CD4-positive, alpha-beta T cell (primary cell): ENCODE data around the gene DIP2C. TPM values are rescaled to one million over a fixed set of nuclear protein-coding genes. Genes with fewer than 3 reads are reported as not detected.
"Not testable (repeated sequence)": the region's sequence is repeated elsewhere in the genome, so short reads cannot be mapped to it uniquely, and the experiment has no call there.

Experiments used
- ATAC-seq: fragments of 200-7000 bp; cut with Tn5 transposase; one replicate; pipeline ENCODE4 v1.10.0; 2022; ENCODE audit warnings: mild to moderate bottlenecking; ENCODE audit not compliant: poor library complexity
- CTCF ChIA-PET: fragments of 350-600 bp; sonication (Branson Sonifier 250); formaldehyde crosslinking; loops from one replicate; lab custom pipeline; 2021; ENCODE audit warnings: antibody characterized with exemption, inconsistent platforms; lab: Charles Lee
- POLR2A ChIA-PET: fragments of 350-600 bp; sonication (Branson Sonifier 250); formaldehyde crosslinking; loops from one replicate; lab custom pipeline; 2021; ENCODE audit warnings: antibody characterized with exemption, inconsistent platforms; lab: Charles Lee
- DNase-seq, 14 experiments: peaks; one replicate each; pipeline ENCODE4 v3.0.0-alpha.2; 2013 to 2020; ENCODE audit warnings: mixed read lengths in 2 of 14
- H3K27ac ChIP-seq, 2 donors: one replicate each; pipeline versions ENCODE4 v1.5.1 to v1.7.0; 2013; ENCODE audit warnings: low read length in 2 of 2, low read depth in 1 of 2, mild to moderate bottlenecking in 1 of 2
- H3K27me3 ChIP-seq, 2 experiments: 1 replicate in 1 of 2; 2 replicates in 1 of 2; pipeline versions ENCODE4 v1.6.1 to v1.7.0; 2013; ENCODE audit warnings: low read length in 2 of 2, control low read depth in 1 of 2, mild to moderate bottlenecking in 1 of 2, moderate library complexity in 1 of 2; ENCODE audit not compliant: insufficient read depth in 2 of 2, control insufficient read depth in 1 of 2
- H3K36me3 ChIP-seq: one replicate; pipeline ENCODE4 v1.6.1; 2013; ENCODE audit warnings: low read length, control low read depth; ENCODE audit not compliant: insufficient read depth
- H3K4me1 ChIP-seq: one replicate; pipeline ENCODE4 v1.6.1; 2013; ENCODE audit warnings: low read length, control low read depth; ENCODE audit not compliant: insufficient read depth
- H3K4me3 ChIP-seq: one replicate; pipeline ENCODE4 v1.5.1; 2013; ENCODE audit warnings: mild to moderate bottlenecking, low read length, moderate library complexity
- H3K9me3 ChIP-seq, 2 experiments: 1 replicate in 1 of 2; 2 replicates in 1 of 2; pipeline versions ENCODE4 v1.6.1 to v1.7.0; 2013; ENCODE audit warnings: low read length in 2 of 2, mild to moderate bottlenecking in 2 of 2, control low read depth in 1 of 2, moderate library complexity in 1 of 2; ENCODE audit not compliant: control insufficient read depth in 1 of 2, insufficient read depth in 1 of 2
- H3K27ac Mint-ChIP-seq: one replicate; pipeline ENCODE4 v1.8.0; 2020; ENCODE audit warnings: mixed read lengths
- H3K27me3 Mint-ChIP-seq: one replicate; pipeline ENCODE4 v1.8.0; 2021; ENCODE audit warnings: mixed read lengths
- H3K36me3 Mint-ChIP-seq: one replicate; pipeline ENCODE4 v1.8.0; 2021; ENCODE audit warnings: low read depth, mixed read lengths
- H3K4me1 Mint-ChIP-seq: one replicate; pipeline ENCODE4 v1.8.0; 2021; ENCODE audit warnings: low read depth, mixed read lengths
- H3K4me3 Mint-ChIP-seq: one replicate; pipeline ENCODE4 v1.8.0; 2020; ENCODE audit warnings: mild to moderate bottlenecking, mixed read lengths
- H3K9me3 Mint-ChIP-seq: one replicate; pipeline ENCODE4 v1.8.0; 2020; ENCODE audit warnings: mixed read lengths
- CTCF ChIP-seq: fragments of 200-600 bp; IDR thresholded peaks from one replicate; pipeline ENCODE4 v1.8.0; 2022; ENCODE audit warnings: antibody characterized with exemption, mild to moderate bottlenecking
- intact Hi-C, 2 experiments: fragments of 100-400 bp; cut with DNase I in 1 of 2; cut with micrococcal nuclease in 1 of 2; formaldehyde crosslinking; loops; one replicate each; pipeline versions ENCODE4 v1.15.1 to v1.9.0; 2023 to 2025; cut with DNase I, micrococcal nuclease
- total RNA-seq, 174 experiments: library from RNA in 2 of 174; stranded (reverse) in 2 of 174; gene quantifications; one replicate each; pipeline ENCODE4 v1.2.3 and lab custom pipeline; 2021 to 2026

Gene DIP2C
- total RNA-seq, 2 experiments from 2014 or later: 4.1 TPM

- no peak overlapping the region for H3K4me3 ChIP-seq
- Mint-ChIP-seq H3K4me3 (no peak overlapping the region), H3K27ac (no peak overlapping the region), H3K9me3 (no peaks in the 10 kb centered on the region), H3K36me3 (no peaks in the 10 kb centered on the region), H3K27me3 (no peaks in the 10 kb centered on the region), H3K4me1 (no peaks in the 10 kb centered on the region)
- CTCF ChIA-PET: no interaction called here
- POLR2A ChIA-PET: no interaction called here
- no peak for ATAC-seq
- intact Hi-C loops: no loop called here
- no peaks in the 10 kb centered on the region for H3K4me1 ChIP-seq
- no peak for TF ChIP-seq CTCF
- H3K27me3 ChIP-seq: no peaks in the 10 kb centered on the region
- H3K9me3 ChIP-seq: peaks cover 0 to 5% of the 10 kb centered on the region in 2 experiments
- no peak for DNase-seq
- no peak overlapping the region for H3K27ac ChIP-seq
- no peaks in the 10 kb centered on the region for H3K36me3 ChIP-seq
Observed at GRCh38 chr10:679556-679955, 9.9 kb downstream of the DIP2C start.

- H3K27ac ChIP-seq, CTCF ChIA-PET, H3K4me1 Mint-ChIP-seq, DNase-seq, H3K9me3 ChIP-seq, H3K27me3 Mint-ChIP-seq, H3K4me3 ChIP-seq, H3K4me1 ChIP-seq, POLR2A ChIA-PET, H3K27me3 ChIP-seq, H3K27ac Mint-ChIP-seq, H3K36me3 Mint-ChIP-seq, H3K9me3 Mint-ChIP-seq, ATAC-seq, H3K4me3 Mint-ChIP-seq, intact Hi-C loops, H3K36me3 ChIP-seq: not testable (repeated sequence)
Observed at GRCh38 chr10:678662-679005, 10.8 kb downstream of the DIP2C start.

GRCh38 chr10:677750-678661 lies 11.5 kb downstream of the DIP2C start:
- no peak for TF ChIP-seq CTCF
- no peak overlapping the region for H3K4me3 Mint-ChIP-seq
- POLR2A ChIA-PET: no interaction called here
- CTCF ChIA-PET: no interaction called here
- Histone ChIP-seq H3K27me3 (no peaks in the 10 kb centered on the region), H3K36me3 (no peaks in the 10 kb centered on the region), H3K4me3 (no peak overlapping the region), H3K4me1 (no peaks in the 10 kb centered on the region), H3K9me3 (peaks cover 0 to 5% of the 10 kb centered on the region in 2 experiments), H3K27ac (no peak overlapping the region)
- H3K4me1 Mint-ChIP-seq: no peaks in the 10 kb centered on the region
- H3K36me3 Mint-ChIP-seq: no peaks in the 10 kb centered on the region
- no peak for ATAC-seq
- DNase-seq: no peak
- H3K27me3 Mint-ChIP-seq: no peaks in the 10 kb centered on the region
- H3K9me3 Mint-ChIP-seq: no peaks in the 10 kb centered on the region
- H3K27ac Mint-ChIP-seq: no peak overlapping the region
- intact Hi-C loops: no loop called here

GRCh38 chr10:677038-677437 lies 12.4 kb downstream of the DIP2C start:
- Histone ChIP-seq H3K4me3 (no peak overlapping the region), H3K27ac (no peak overlapping the region), H3K27me3 (no peaks in the 10 kb centered on the region), H3K4me1 (no peaks in the 10 kb centered on the region), H3K36me3 (no peaks in the 10 kb centered on the region), H3K9me3 (peaks cover 0 to 8% of the 10 kb centered on the region in 2 experiments)
- Mint-ChIP-seq H3K4me3 (no peak overlapping the region), H3K27ac (no peak overlapping the region), H3K27me3 (no peaks in the 10 kb centered on the region), H3K4me1 (no peaks in the 10 kb centered on the region), H3K9me3 (no peaks in the 10 kb centered on the region), H3K36me3 (no peaks in the 10 kb centered on the region)
- no peak for ATAC-seq
- intact Hi-C loops: no loop called here
- ChIA-PET POLR2A (no interaction called here), CTCF (no interaction called here)
- TF ChIP-seq CTCF: no peak
- no peak for DNase-seq
